Fibroblast of skin of right biceps (primary cell): ENCODE data around the gene CREBBP.

Experiments
- DNase-seq: peaks from one replicate; pipeline ENCODE4 v3.0.0-alpha.2; 2013

The CREBBP gene

GRCh38 chr16:3701531-3701930, 179.0 kb downstream of the CREBBP start:
- DNase-seq = no peak

GRCh38 chr16:3698941-3699340, 181.6 kb downstream of the CREBBP start:
- DNase-seq = no peak

DNA sequence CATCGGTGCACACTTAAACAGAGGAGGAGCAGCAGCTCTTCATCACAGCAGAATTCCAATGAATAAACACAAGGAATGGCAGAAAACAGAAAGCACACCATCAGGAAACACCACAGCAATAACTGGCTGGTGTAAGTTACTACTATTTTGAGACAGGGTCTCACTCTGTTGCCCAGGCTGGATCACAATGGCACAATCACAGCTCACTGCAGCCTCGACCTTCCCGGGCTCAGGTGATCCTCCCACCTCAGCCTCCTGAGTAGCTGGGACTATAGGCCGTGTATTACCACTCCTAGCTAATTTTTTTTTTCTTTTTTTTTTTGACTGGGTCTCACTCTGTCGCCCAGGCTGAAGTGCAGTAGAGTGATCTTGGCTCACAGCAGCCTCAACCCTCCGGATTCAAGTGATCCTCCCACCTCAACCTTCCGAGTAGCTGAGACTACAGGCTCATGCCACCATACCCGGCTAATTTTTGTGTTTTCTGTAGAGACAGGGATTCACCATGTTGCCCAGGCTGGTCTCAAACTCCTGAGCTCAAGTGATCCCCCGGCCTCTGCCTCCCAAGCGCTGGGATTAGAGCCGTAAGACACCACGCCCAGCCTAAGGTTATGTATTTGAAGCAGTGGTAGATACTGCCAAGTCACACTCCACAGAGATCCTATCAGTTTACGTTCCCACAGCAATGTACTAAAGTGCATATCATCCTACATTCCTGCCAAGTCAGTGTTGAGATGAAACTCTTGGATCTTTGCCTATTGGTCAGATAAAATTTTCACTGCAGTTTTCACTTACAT, 183.9 kb downstream of the CREBBP start:
- DNase-seq = peak; percentile 78

- DNase-seq = no peak
Measured at GRCh38 chr16:3695610-3696369, 184.7 kb downstream of the CREBBP start.

GRCh38 chr16:3694051-3694450, 186.5 kb downstream of the CREBBP start:
- DNase-seq = no peak

- DNase-seq = no peak
Measured at GRCh38 chr16:3691761-3692160, 188.8 kb downstream of the CREBBP start.

- DNase-seq = peak; percentile 64
Measured at GRCh38 chr16:3690980-3691720, 189.4 kb downstream of the CREBBP start.

DNA sequence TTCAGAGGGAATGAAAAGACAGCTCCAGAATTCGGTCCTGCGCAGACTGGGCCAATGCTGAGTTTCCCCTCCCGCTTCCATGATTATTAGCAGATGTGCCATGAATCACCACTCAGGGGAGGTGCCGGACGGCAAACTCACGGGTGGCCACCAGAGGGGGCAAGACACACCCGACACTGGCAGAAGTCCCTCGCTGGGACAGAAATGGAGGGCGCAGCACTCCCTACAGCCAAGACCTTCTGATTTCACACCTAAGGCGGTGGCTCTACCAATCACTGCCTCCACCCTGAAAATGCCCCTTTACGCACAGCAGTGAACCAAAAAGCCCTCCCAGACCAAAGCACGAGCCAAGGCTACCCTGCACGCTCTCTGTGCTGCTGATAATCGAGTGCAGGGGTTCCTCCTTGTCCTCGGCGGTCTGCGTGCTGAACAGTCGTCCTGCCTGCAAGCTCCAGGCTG, 190.0 kb downstream of the CREBBP start:
- peak; percentile 95 for DNase-seq

DNA sequence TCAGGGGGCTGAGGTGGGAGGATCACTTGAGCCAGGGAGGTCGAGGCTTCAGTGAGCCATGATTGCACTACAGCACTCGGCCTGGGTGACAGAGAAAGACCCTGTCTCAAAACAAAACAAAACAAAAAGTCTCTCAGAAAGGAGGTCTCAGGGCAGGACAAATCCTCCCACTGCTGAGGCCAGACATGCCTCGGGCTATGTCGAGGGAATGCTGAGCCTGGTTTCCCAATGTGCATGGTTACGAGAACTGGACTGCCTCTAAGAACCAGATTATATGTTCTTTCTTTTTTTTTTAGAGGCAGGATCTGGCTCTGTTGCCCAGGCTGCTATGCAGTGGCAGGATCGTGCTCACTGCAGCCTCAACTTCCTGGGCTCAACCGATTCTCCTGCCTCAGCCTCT, 190.8 kb downstream of the CREBBP start:
- no peak for DNase-seq

GRCh38 chr16:3687792-3688191, 192.7 kb downstream of the CREBBP start:
- no peak for DNase-seq

GRCh38 chr16:3687021-3687420, 193.5 kb downstream of the CREBBP start:
- DNase-seq = no peak

DNA sequence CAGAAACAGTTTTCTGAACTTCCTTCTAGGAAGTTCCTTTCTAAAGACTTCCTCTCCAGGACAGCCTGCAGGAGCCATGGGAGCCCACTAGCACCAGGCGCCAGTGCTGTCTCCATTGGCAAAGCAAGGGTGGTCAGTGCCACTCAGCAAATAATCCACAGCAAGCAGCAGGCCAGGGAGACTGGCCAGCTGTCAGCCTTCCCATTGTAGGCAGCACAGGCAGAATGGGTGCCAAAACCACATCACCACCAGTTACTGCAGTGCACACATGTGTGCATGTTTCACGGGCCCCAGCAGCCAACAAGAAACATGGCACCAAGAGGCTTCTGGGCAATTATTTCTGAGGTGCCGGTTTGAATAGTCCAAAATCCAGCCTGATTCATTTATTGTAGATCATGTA, 199.3 kb downstream of the CREBBP start:
- DNase-seq = no peak

DNA sequence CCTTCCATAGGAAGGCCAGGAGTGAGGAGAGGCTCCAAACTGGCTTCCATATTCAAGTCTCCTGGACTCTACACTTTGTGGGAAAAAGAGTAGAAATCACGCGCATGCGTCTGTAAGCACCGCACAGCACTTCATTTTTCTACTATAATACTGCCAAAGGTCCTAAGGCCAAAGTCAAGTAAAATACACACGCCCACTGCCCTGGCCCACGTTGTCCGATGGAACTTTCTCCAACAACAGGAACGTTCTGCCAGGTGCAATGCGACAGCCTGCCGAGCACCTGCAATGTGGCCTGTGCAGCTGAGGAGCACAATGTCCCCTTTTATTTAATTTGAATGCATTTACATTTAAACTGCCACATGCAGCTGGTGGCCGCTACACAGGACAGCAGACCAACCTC, 202.5 kb downstream of the CREBBP start:
- no peak for DNase-seq

- DNase-seq = no peak
Measured at GRCh38 chr16:3675601-3676130, 204.8 kb downstream of the CREBBP start.
